Measurements from ENCODE around the gene KCNH8.

Gene KCNH8

GRCh38 chr3:19476281-19476680, 328.0 kb downstream of the KCNH8 start:
- DNase-seq (ENCODE audit: low read depth in 2 of 2) = no peak

GRCh38 chr3:19485267-19485666, 337.0 kb downstream of the KCNH8 start:
- no peak for DNase-seq (ENCODE audit: low read depth in 2 of 2)

GRCh38 chr3:19487386-19487785, 339.1 kb downstream of the KCNH8 start:
- no peak for DNase-seq (ENCODE audit: low read depth in 2 of 2)

GRCh38 chr3:19488939-19489338, 340.6 kb downstream of the KCNH8 start:
- DNase-seq (ENCODE audit: low read depth in 2 of 2) = no peak

GRCh38 chr3:19489936-19490335, 341.6 kb downstream of the KCNH8 start:
- DNase-seq (ENCODE audit: low read depth in 2 of 2) = no peak

DNA sequence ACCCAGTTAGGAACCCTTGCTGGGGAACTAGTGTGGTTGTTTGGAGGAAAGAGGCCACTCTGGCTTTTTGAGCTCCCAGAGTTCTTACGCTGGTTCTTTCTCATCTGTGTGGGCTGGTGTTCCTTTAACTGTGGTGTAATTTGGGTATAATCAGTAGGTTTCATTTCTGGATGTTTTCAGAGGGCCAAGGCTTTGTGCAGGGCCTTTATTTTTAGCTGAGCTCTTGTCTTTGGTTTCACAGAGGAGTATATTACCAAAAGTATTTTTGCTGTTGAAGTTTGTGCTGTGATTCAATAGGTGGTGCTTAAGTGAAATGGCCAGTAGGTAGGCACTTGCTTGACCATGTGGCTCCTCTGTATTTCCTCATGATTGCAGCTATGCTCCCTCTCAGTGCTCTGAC, 357.9 kb downstream of the KCNH8 start:
- DNase-seq (ENCODE audit: low read depth in 2 of 2) = no peak

DNA sequence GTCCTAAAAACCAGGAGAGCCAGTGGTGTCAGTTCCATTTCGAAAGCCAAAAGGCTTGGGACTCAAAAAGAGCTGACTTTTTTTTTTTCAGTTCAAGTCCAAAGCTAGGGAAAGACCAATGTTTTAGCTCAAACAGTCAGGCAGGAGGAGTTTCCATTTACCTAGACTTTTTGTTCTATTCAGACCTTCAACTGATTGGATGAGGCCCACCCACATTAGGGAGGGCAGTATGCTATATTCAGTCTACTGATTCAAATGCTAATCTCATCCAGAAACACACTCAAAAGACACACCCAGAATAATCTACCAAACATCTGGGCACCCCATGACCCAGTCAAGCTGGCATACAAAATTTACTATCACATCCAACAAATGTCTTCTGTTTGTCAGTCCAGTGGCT, 374.0 kb downstream of the KCNH8 start:
- no peak for DNase-seq (ENCODE audit: low read depth in 2 of 2)

GRCh38 chr3:19526071-19526470, 377.8 kb downstream of the KCNH8 start:
- no peak for DNase-seq (ENCODE audit: low read depth in 2 of 2)

GRCh38 chr3:19527746-19528145, 379.4 kb downstream of the KCNH8 start:
- no peak for DNase-seq (ENCODE audit: low read depth in 2 of 2)

DNA sequence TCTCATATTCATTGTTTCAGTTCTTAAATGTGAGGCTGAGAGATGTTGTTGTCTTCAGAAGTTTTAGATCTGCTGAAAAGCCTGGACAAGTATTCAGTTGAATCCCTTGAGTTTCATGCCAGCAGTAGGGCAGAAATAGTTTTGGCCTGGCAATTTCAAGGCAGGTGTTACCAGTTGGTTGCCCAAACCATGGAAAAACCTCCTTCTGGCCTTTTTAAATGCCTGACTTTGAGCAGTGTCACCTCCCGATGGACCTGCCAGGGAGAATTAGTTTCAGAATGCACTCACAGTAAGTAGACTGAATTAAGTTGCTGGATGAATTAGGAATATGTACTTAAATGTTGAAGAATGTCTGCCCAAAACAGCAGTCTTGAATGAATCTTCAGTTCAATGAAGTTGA, 383.1 kb downstream of the KCNH8 start:
- DNase-seq (ENCODE audit: low read depth in 2 of 2) = no peak

DNA sequence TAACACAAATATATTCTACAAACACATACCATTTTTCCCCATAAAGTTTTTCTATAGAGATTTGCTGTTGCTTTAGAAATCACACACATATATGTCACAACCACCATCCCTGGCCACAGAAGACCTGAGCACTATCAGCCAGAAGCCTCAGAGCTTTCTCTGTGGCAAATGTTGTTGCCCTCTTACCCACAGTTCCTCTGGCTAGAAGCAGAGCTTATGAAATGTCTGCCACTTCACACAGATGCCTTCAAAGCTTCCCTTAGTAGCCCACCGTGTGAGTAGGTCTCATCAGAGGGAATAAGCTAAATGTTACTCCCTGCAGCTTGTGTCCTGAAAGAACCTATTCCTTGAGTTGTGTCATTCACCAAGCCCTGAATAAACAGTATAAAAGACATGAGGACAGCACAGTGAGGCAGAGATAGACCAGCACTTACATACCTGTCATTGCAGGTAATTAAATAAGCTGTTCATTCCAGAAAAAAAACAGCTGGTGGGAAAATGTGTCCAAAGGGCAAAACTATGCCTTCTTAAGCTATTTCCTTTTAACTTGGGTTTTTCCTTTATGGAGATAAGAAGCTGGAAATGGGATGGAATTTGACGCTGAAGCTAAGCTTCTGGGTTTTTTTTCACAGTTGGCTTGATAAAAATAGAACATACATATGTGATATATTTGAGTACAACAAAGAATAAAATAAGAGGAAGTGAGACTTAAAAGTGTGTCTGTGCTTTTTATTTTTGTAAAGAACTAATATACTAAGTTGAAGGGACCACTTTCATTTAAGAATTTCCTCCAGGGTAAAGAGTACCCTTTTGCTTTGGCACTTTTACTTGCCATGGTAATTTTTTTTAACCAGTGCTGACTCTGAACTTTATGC, 391.4 kb downstream of the KCNH8 start:
- no peak for DNase-seq (ENCODE audit: low read depth in 2 of 2)

GRCh38 chr3:19540464-19540863, 392.2 kb downstream of the KCNH8 start:
- DNase-seq (ENCODE audit: low read depth in 2 of 2) = no peak

DNA sequence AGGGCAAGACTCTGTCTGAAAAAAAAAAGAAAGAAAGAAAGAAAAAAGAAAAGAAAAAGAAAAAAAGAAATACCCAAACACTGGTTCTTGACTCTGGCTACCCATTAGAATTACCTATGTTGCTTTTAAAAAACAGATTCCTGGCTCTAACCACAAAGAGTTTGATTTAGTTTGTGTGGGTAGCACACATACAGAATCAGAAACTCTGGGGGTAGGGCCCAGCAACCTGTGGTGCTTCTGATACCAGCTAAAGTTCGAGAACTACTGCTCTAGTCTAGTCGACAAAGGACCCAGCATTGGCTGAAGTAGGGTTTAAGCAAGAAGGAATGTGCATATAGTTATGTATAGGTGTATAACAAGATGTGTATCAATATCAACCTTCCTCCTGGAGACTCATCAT, 393.0 kb downstream of the KCNH8 start:
- no peak for DNase-seq (ENCODE audit: low read depth in 2 of 2)

GRCh38 chr3:19543212-19543841, 395.0 kb downstream of the KCNH8 start:
- no peak for DNase-seq (ENCODE audit: low read depth in 2 of 2)

DNA sequence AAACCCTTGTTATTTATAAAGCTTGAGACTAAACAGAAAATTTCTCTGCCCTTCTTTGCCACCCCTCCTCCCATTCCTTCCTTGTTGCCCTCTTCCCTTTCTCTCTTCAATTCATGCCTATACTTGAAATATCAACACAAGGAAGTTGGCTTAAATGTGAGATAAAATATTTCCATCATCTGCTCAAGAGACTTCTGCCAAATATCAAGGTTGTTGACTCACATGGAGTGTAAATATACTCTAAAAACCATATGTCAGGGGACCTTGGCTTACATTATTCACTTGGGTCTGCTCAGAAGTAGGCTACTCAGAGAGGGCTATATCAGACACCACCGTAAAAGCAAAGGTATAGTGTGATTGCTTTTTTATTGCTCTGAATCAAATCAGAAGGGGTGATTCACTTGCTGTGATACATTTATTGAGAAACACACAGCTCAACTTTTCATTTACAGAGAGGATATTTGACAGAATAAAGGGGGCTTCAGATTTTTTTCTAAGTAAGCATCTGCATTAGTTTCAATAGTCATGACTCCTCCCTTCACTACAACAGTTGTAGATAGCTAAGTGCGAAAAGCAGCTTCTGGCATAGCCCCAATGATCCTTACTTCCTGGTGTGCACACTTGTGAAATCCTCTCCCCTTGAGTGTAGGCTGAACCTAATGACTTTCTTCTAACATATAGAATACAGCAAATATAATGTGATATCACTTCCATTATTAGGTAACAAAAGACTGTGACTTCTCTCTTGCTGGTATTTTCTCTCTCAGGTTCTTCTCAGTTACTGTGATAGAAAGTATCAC, 399.6 kb downstream of the KCNH8 start:
- DNase-seq (ENCODE audit: low read depth in 2 of 2) = no peak

- DNase-seq (ENCODE audit: low read depth in 2 of 2) = no peak
Measured at GRCh38 chr3:19559724-19560442, 411.6 kb downstream of the KCNH8 start.

- no peak for DNase-seq (ENCODE audit: low read depth in 2 of 2)
Measured at GRCh38 chr3:19573644-19574043, 425.3 kb downstream of the KCNH8 start.

GRCh38 chr3:19574268-19574667, 426.0 kb downstream of the KCNH8 start:
- no peak for DNase-seq (ENCODE audit: low read depth in 2 of 2)

GRCh38 chr3:19576343-19576742, 428.0 kb downstream of the KCNH8 start:
- no peak for DNase-seq (ENCODE audit: low read depth in 2 of 2)
